ENCODE results near the gene LIMK1.

Gene LIMK1

DNA sequence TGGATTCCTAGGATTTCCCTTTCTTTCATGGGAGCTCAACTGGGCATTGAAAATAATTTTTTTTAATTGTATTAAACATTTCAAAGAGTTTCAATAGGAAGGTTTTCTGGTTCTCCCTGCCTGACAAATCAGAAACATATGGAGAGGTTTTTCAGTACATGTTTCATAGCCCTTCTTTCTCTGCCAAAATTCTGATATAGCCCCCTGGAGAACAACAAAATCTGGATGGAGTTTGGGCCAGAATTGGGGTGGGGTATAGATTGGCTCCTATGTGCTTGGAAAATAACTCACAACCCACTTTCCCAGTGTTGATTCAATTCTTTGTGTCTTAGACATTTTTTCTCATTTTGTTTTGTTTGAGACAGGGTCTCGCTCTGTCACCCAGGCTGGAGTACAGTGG lies 66.0 kb downstream of the LIMK1 start:
- Histone ChIP-seq H3K4me1 (ENCODE audit: insufficient read depth, low read length, severe bottlenecking) (peaks cover 6% of the 10 kb centered on the region), H3F3A (ENCODE audit: insufficient read depth, low read length) (no peaks in the 10 kb centered on the region), H3K79me2 (ENCODE audit: insufficient read depth, low read length) (no peaks in the 10 kb centered on the region), H4K20me1 (ENCODE audit: insufficient read depth, low read length) (no peaks in the 10 kb centered on the region), H3K36me3 (ENCODE audit: insufficient read depth, low read length) (no peaks in the 10 kb centered on the region; the same call in 1 of the 2 replicates), H3K27me3 (ENCODE audit: insufficient read depth, low read length) (peaks cover 12% of the 10 kb centered on the region), H3K9me2 (ENCODE audit: low read depth, low read length) (no peaks in the 10 kb centered on the region), H3K9me3 (ENCODE audit: low read length) (peaks cover 10% of the 10 kb centered on the region), H3K4me2 (ENCODE audit: low read length) (no peak overlapping the region), H3K9ac (ENCODE audit: low read length) (no peak overlapping the region), H2AFZ (ENCODE audit: low read length) (no peak overlapping the region), H3K27ac (ENCODE audit: low read depth, low read length, poor library complexity, severe bottlenecking) (no peak overlapping the region), H3K4me3 (ENCODE audit: low read depth, low read length, poor library complexity, severe bottlenecking) (no peak overlapping the region)
- TF ChIP-seq CTCF (IDR thresholded peaks at IDR 0.05; ENCODE audit: low read length), result no peak

- TF ChIP-seq CTCF (IDR thresholded peaks at IDR 0.05; ENCODE audit: low read length), result no peak
- no peak for TF ChIP-seq EZH2 (IDR thresholded peaks at IDR 0.05; ENCODE audit: borderline replicate concordance, low read length)
- H3K4me2 ChIP-seq (ENCODE audit: low read length), result no peak overlapping the region
- no peak overlapping the region for H3K27ac ChIP-seq (ENCODE audit: low read depth, low read length, poor library complexity, severe bottlenecking)
These were observed 70.1 kb downstream of the LIMK1 start for GRCh38 chr7:74153736-74154135.

DNA sequence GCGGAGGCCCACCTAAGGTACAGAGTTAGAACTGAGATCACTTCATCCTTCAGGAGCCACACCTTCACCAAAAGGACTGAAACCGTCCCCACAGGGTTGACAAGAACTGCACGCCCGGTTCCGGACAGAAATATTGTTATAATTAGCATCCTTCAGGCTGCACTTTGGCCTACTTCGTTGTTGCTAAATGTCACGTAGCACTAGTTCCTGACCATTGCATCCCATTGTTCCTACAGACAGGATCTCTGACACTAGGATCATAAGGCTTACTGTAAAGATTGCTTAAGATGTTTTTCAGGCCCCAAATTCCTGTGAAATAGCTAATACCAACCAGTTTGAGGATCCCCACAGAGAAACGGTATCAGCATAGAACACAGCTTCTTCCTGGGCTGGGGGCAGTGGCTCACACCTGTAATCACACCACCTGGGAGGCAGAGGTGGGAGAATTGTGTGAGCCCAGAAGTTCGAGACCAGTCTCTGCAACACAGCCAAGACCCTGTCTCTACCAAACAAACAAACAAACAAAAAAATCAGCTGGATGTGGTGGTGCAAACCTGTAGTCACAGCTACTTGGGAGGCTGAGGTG lies 72.3 kb downstream of the LIMK1 start:
- Histone ChIP-seq H2AFZ (ENCODE audit: low read length) (no peak overlapping the region), H3K4me3 (ENCODE audit: low read depth, low read length, poor library complexity, severe bottlenecking) (no peak overlapping the region), H3F3A (ENCODE audit: insufficient read depth, low read length) (no peaks in the 10 kb centered on the region), H3K36me3 (ENCODE audit: insufficient read depth, low read length) (no peaks in the 10 kb centered on the region), H3K4me2 (ENCODE audit: low read length) (no peak overlapping the region), H3K9ac (ENCODE audit: low read length) (no peak overlapping the region), H4K20me1 (ENCODE audit: insufficient read depth, low read length) (no peaks in the 10 kb centered on the region), H3K79me2 (ENCODE audit: insufficient read depth, low read length) (no peaks in the 10 kb centered on the region), H3K9me2 (ENCODE audit: low read depth, low read length) (no peaks in the 10 kb centered on the region), H3K9me3 (ENCODE audit: low read length) (no peaks in the 10 kb centered on the region), H3K4me1 (ENCODE audit: insufficient read depth, low read length, severe bottlenecking) (peaks cover 13% of the 10 kb centered on the region), H3K27me3 (ENCODE audit: insufficient read depth, low read length) (peaks cover 4% of the 10 kb centered on the region), H3K27ac (ENCODE audit: low read depth, low read length, poor library complexity, severe bottlenecking) (no peak overlapping the region)
- TF ChIP-seq EZH2 (IDR thresholded peaks at IDR 0.05; ENCODE audit: borderline replicate concordance, low read length) (no peak), CTCF (IDR thresholded peaks at IDR 0.05; ENCODE audit: low read length) (no peak)

More at GRCh38 chr7:74153736-74154135, 70.1 kb downstream of the LIMK1 start:
- no peaks in the 10 kb centered on the region for H3K79me2 ChIP-seq (ENCODE audit: insufficient read depth, low read length)
- no peaks in the 10 kb centered on the region for H3F3A ChIP-seq (ENCODE audit: insufficient read depth, low read length)
- no peak overlapping the region for H2AFZ ChIP-seq (ENCODE audit: low read length)
- no peak overlapping the region for H3K4me3 ChIP-seq (ENCODE audit: low read depth, low read length, poor library complexity, severe bottlenecking)
- H3K9me3 ChIP-seq (ENCODE audit: low read length), result no peaks in the 10 kb centered on the region
- H4K20me1 ChIP-seq (ENCODE audit: insufficient read depth, low read length), result no peaks in the 10 kb centered on the region
- H3K9ac ChIP-seq (ENCODE audit: low read length), result no peak overlapping the region
- no peaks in the 10 kb centered on the region for H3K9me2 ChIP-seq (ENCODE audit: low read depth, low read length)
- peaks cover 4% of the 10 kb centered on the region for H3K27me3 ChIP-seq (ENCODE audit: insufficient read depth, low read length)
- H3K36me3 ChIP-seq (ENCODE audit: insufficient read depth, low read length), result no peaks in the 10 kb centered on the region; the same call in 1 of the 2 replicates
- peaks cover 6% of the 10 kb centered on the region for H3K4me1 ChIP-seq (ENCODE audit: insufficient read depth, low read length, severe bottlenecking)
